GM19328 (cell line): ENCODE results near the gene CCNL1.
"Not testable (repeated sequence)": the region's sequence is repeated elsewhere in the genome, so short reads cannot be mapped to it uniquely, and the experiment has no call there.

Experiments used
- ATAC-seq: cut with Tn5 transposase; IDR thresholded peaks from one replicate; pipeline ENCODE4 v1.9.1; 2021; ENCODE audit warnings: mild to moderate bottlenecking, moderate library complexity; ENCODE audit not compliant: unreplicated experiment

The CCNL1 gene

DNA sequence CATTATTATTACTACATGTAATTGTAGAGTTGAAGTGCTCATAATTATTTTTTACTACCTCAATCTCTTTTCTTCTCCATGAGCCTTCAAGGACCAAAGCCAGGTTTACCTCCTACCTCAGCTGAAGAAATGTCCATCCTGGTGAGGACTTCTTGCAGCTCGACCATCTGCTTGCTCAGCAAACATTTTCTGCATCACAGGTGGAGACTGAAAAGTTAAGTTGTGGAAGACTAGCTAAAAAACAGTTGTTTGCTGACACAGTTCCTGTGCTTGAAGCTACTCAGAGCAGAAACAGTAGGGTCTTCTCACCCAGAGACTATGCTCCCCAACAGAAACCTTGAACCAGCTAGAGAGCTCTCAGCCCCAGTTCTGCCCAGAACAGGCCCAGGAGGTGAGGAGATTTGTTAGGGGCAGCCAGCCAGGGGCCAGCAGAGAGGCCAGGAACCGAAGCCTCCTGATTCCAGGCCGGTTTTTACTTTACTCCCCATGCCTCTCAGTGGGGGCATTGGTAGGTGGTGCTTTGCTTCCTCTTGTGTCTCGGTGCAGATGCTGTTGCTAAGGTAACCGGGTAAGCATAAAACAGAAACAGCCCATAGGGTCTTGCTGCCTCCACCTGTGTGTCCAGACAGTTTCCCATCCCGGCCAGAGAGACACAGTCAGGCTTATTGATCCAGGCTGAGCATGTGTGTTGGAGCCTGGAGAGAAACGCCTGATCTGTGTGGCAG, 54.9 kb downstream of the CCNL1 start:
- peak; percentile 64 for ATAC-seq

DNA sequence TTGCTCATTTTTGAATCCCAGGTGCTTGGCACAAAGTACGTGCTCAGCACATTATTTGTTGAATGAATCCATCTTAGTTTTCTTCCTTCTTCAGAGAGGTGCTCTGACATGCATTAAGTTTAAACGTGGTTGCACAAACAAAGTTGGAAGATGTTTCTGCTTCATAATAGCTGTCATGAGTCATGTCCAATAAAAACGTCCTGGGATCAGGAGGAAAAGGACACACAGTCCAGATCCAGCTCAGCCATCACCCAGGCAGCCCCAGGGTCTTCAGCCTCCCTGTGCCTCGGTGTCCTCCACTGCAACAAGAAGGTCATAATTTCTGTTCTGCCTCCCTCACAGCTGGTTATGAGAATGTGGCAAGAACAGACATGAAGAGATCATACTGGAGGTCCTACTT, 55.4 kb downstream of the CCNL1 start:
- no peak for ATAC-seq

DNA sequence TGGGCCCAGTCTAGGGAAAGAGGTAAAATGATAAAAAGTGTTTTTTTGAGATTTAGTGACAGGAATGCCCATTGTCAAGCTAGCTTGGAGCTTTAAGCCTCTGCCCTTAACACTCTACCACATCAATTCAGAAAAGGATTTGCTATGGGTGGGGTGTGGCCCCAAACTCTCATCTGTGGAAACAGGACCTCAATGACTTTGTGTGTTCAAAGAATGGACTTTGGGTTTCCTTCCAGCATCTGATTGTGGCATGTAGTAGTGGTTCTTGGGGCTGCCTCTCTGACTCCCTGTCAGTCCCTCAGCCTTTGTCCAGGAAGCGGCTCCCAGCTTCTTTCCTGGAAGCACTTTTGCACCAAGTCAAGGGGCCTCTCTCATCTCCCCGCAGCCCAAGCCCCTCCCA, 56.1 kb downstream of the CCNL1 start:
- no peak for ATAC-seq

DNA sequence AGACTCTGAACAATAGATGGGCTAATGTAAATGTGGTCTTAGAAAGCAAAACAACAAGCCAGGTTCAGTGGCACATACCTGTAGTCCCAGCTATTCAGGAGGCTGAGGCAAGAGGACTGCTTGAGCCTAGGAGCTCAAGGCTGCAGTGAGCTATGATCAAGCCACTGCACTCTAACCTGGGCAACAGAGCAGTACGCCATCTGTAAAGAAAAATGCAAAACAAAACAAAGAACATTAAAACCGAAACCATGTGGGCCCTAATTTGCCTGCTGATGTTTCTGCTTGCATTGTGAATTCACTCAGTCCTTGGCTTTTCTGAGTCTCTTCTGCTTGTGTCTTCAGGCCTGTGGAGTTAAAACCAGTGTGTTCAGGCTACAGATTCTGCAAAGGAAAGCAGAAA, 56.7 kb downstream of the CCNL1 start:
- peak; percentile 85 for ATAC-seq

DNA sequence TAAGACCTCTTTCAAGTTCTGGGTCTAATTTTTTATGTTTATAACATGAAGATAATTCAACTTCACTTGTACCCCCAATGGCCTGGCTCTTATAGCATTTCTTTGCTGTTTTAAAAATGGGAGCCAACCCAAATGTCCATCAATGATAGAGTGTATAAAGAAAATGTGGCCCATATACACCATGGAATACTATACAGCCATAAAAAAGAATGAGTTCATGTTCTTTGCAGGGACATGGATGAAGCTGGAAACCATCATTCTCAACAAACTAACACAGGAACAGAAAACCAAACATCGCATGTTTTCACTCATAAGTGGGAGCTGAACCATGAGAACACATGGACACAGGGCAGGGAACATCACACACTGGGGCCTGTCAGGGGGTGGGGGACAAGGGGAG, 57.4 kb downstream of the CCNL1 start:
- not testable (repeated sequence) for ATAC-seq

DNA sequence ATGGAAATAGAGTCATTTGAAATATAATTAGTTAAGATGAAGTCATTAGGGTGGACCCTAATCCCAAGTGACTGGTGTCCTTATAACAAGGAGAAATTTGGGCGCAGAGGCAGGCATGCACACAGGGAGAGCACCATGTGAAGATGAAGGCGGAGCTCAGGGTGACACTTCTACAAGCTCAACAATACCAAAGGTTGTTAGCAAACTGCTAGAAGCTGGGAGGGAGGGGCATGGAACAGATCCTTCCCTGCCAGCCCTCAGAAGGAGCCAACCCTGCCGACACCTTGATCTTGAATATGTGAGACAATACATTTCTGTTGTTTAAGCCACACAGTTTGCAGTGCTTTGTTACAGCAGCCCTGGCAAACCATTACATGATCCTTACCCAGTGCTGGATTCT, 57.8 kb downstream of the CCNL1 start:
- no peak for ATAC-seq

DNA sequence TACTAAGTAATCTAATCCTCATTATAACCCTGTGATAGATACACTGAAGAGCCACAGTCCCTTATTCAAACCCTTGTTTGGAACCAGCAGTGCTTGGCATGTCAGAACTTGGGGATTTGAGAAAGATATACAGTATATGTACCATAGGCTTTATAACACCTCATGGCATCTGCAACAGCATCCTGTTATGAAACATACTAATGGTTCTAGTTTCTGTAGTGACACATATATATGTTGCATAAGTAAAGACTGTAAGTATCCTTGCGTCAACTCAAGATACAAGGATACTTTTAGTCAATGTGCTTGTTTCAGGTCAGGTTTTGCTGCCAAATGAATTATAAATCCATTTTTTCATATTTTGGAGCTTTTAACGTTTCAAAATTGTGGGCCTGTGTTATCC, 58.5 kb downstream of the CCNL1 start:
- ATAC-seq: no peak

DNA sequence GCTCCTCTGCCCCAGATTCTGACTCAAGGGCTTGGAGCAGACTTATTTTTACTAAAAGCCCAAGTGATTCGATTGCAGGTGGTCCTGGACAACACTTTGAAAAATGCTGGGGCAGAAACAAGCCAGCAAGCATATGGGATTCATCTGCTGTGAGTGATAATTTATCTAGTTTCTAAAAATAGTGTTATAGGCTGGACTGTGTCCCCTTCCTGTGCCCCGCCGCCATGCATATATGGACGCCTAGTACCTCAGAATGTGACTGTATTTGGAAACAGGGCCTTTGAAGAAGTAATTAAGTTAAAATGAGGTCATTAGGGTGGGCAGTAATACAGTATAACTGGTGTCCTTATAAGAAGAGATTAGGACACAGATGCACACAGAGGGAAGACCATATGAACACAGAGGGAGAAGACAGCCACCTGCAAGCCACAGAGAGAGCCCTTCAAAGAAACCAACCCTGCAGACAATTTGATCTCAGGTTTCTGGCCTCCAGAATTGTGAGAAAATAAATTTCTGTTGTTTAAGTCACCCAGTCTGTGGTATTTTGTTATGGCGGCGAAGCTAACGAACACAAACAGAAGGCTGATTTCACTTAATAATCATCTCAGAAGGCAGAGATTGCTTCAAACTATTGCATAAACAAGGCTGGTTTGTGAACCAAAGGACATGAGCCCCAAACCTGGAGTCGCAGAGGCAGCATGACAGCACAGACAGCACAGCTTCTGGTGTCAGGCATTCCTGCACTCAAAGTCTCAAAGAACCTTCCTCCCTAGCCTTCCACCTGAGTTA, 59.1 kb downstream of the CCNL1 start:
- no peak for ATAC-seq

DNA sequence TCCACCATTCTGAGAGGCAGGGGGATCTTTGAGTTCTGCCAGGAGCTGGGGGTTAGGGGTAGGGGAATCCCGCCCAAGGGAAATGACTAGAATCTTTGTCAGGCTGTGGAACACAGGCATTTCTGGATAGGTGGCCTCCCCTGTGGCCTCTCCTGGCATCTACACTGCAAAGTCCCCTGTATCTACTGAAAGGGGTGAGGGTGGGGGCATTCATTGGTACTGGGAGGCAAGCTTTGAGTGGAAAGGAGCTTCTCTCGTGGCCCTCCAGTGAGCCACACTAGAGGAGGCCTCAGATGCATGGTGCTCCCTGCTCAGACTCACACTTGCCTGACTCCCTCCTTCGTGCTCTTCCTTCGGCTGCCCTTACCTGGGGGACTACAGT, 59.9 kb downstream of the CCNL1 start:
- ATAC-seq: no peak

DNA sequence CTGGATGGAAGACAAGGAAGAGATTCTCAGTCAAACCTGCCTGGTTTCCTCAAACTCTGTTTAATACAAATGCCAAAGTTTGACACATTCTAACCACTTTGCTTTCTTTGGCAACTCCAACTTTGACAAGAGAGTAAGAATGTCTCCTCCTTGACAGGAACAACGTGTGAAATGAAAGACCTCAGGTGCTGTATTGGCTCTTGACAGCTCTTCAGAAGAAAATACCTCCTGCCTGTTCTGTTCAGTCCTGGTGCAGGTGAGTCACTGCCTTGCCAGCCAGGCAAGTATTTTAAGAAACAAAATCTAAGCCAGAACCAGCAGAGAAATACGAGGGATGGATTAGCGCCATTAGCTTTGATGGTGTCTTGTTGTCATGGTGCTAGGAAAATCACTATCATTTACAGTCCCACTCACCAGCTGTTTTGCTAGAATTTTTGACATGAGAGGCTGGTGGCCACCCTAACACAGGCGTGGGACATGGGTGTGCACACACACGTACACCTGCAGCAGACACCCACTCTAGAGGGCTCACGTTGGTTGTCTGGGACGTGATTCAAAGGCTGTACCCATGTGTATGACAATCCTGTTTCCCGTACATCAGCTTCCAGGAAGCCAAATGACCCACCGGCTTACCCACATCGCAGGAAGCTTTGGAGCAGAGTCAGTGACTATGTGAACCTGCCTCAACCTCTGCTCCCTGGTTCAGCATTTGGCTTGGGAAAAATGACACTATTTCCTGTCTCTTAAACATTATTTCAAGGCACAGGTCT, 60.4 kb downstream of the CCNL1 start:
- ATAC-seq: no peak

DNA sequence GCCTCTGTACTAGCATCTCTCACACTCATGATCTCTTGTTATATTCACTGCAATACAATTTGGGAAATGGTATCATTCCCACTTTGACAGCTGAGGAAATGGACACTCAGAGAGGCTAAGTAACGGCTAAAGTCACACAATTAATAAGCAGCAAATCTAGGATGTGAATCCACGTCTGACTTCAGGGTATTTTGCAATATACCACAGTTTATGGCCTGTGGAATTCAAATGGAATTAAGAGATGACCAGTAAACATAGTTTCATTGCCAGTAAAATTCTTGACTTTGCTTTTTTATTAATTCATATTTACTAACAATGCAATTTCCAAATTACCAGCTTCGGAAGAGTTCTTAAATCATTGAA, 61.1 kb downstream of the CCNL1 start:
- ATAC-seq: no peak

DNA sequence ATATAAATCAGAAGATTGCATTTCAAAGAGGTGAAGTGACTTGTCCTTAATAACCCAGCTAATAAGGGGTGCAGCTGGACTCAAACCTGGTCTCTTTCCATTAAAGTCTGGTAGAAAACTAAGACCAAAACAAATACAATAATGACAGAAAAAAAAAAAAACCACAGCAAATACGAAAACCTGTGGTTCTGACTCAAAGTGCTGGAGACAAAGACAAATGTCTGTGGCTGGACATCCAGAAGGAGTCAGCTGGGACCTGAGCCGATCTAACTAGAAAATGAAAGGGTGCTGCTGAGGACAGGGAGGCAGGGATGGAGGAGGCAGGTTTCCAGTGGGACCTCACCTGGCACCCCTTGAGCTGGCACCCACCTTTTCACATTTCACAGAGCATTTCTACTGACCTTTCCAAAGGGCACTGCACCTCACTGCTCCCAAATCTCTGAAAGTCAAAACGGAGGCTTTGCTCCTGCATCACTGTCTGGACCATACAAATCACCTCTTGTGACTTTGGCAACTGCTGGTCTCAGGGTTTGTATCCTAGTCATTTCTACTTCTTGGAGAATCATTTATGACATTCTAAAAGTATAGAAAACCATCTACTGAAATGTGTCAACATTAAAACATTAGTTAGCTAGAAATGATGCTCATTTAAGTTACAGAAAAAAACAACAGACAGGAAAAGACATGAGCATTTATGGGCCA, 61.7 kb downstream of the CCNL1 start:
- ATAC-seq: no peak
